ENCODE results near the gene CHI3L1.

The CHI3L1 gene

GRCh38 chr1:203137324-203137723, 49.2 kb downstream of the CHI3L1 start:
- H3K4me3 ChIP-seq (ENCODE audit: low read depth, low read length) = no peak overlapping the region
- TF ChIP-seq CTCF (IDR thresholded peaks at IDR 0.05; ENCODE audit: low read depth, low read length) = no peak

- TF ChIP-seq CTCF (IDR thresholded peaks at IDR 0.05; ENCODE audit: low read depth, low read length) = no peak
- H3K4me3 ChIP-seq (ENCODE audit: low read depth, low read length) = no peak overlapping the region
Measured at GRCh38 chr1:203136409-203137042, 50.0 kb downstream of the CHI3L1 start.

GRCh38 chr1:203135636-203136305, 50.7 kb downstream of the CHI3L1 start:
- H3K4me3 ChIP-seq (ENCODE audit: low read depth, low read length) = no peak overlapping the region
- no peak for TF ChIP-seq CTCF (IDR thresholded peaks at IDR 0.05; ENCODE audit: low read depth, low read length)

- no peak overlapping the region for H3K4me3 ChIP-seq (ENCODE audit: low read depth, low read length)
- no peak for TF ChIP-seq CTCF (IDR thresholded peaks at IDR 0.05; ENCODE audit: low read depth, low read length)
Measured at GRCh38 chr1:203133970-203134725, 52.4 kb downstream of the CHI3L1 start.

- TF ChIP-seq CTCF (IDR thresholded peaks at IDR 0.05; ENCODE audit: low read depth, low read length) = no peak
- H3K4me3 ChIP-seq (ENCODE audit: low read depth, low read length) = no peak overlapping the region
Measured at GRCh38 chr1:203131548-203132200, 54.8 kb downstream of the CHI3L1 start.

GRCh38 chr1:203130358-203130985, 56.0 kb downstream of the CHI3L1 start:
- no peak for TF ChIP-seq CTCF (IDR thresholded peaks at IDR 0.05; ENCODE audit: low read depth, low read length)
- no peak overlapping the region for H3K4me3 ChIP-seq (ENCODE audit: low read depth, low read length)

All from WI38 (cell line).